ENCODE results near the gene TNFAIP2.

TNFAIP2 gene

GRCh38 chr14:103129301-103130016 is 6.2 kb downstream of the TNFAIP2 start:
- peak overlapping the region in 4 of 21 experiments; percentile 26 to 75 (median 40) for H3K27ac ChIP-seq
- H3K4me3 ChIP-seq, result peak overlapping the region in 1 of 7 experiments; percentile 31

GRCh38 chr14:103130017-103130764 is 6.9 kb downstream of the TNFAIP2 start:
- H3K27ac ChIP-seq, result peak overlapping the region in 6 of 21 experiments; percentile 2 to 75 (median 22)

GRCh38 chr14:103130965-103131364 is 7.7 kb downstream of the TNFAIP2 start:
- H3K4me3 ChIP-seq, result no peak overlapping the region
- H3K27ac ChIP-seq, result peak overlapping the region in 6 of 21 experiments; percentile 2 to 75 (median 39)

More at GRCh38 chr14:103130017-103130764, 6.9 kb downstream of the TNFAIP2 start:
- no peak overlapping the region for H3K4me3 ChIP-seq

GRCh38 chr14:103131580-103131979 is 8.3 kb downstream of the TNFAIP2 start:
- Histone ChIP-seq H3K4me3 (no peak overlapping the region), H3K27ac (peak overlapping the region in 6 of 21 experiments; percentile 5 to 57 (median 36))

- Histone ChIP-seq H3K27ac (peak overlapping the region in 1 of 21 experiments; percentile 5), H3K4me3 (no peak overlapping the region)
These were observed 9.3 kb downstream of the TNFAIP2 start for GRCh38 chr14:103132381-103133209.

- H3K4me3 ChIP-seq, result no peak overlapping the region
- H3K27ac ChIP-seq, result no peak overlapping the region
These were observed 10.2 kb downstream of the TNFAIP2 start for GRCh38 chr14:103133210-103134140.

- Histone ChIP-seq H3K27ac (no peak overlapping the region), H3K4me3 (no peak overlapping the region)
These were observed 11.1 kb downstream of the TNFAIP2 start for GRCh38 chr14:103134405-103134804.

- Histone ChIP-seq H3K27ac (no peak overlapping the region), H3K4me3 (no peak overlapping the region)
These were observed 11.7 kb downstream of the TNFAIP2 start for GRCh38 chr14:103134919-103135318.

- H3K27ac ChIP-seq, result peak overlapping the region in 4 of 21 experiments; percentile 15 to 60 (median 53)
- no peak overlapping the region for H3K4me3 ChIP-seq
These were observed 12.3 kb downstream of the TNFAIP2 start for GRCh38 chr14:103135333-103136260.

GRCh38 chr14:103136388-103137271 is 13.4 kb downstream of the TNFAIP2 start:
- H3K27ac ChIP-seq, result peak overlapping the region in 15 of 21 experiments; percentile 6 to 68 (median 43)

GRCh38 chr14:103137689-103138300 is 14.5 kb downstream of the TNFAIP2 start:
- no peak overlapping the region for H3K4me3 ChIP-seq
- peak overlapping the region in 11 of 21 experiments; percentile 0 to 68 (median 17) for H3K27ac ChIP-seq

More at GRCh38 chr14:103136388-103137271, 13.4 kb downstream of the TNFAIP2 start:
- H3K4me3 ChIP-seq, result no peak overlapping the region

GRCh38 chr14:103138301-103139131 is 15.3 kb downstream of the TNFAIP2 start:
- peak overlapping the region in 1 of 7 experiments; percentile 12 for H3K4me3 ChIP-seq
- H3K27ac ChIP-seq, result peak overlapping the region in 9 of 21 experiments; percentile 0 to 60 (median 43)

- no peak overlapping the region for H3K4me3 ChIP-seq
- peak overlapping the region in 6 of 21 experiments; percentile 32 to 60 (median 52) for H3K27ac ChIP-seq
These were observed 16.1 kb downstream of the TNFAIP2 start for GRCh38 chr14:103139132-103140025.

GRCh38 chr14:103140316-103141109 is 17.3 kb downstream of the TNFAIP2 start:
- Histone ChIP-seq H3K27ac (no peak overlapping the region), H3K4me3 (no peak overlapping the region)

Measured in skin epidermis (tissue), 12 donors.